H1 (cell line): ENCODE measurements around the gene LTBP1. TPM values are rescaled to one million over a fixed set of nuclear protein-coding genes. Genes with fewer than 3 reads are reported as not detected.

Experiments
- CTCF ChIA-PET: fragments of 300-600 bp; sonication (Branson Sonifier 250); formaldehyde crosslinking; loops from one replicate; lab custom pipeline; 2021; ENCODE audit not compliant: partially characterized antibody; lab: Charles Lee
- POLR2A ChIA-PET: fragments of 300-600 bp; sonication (Branson Sonifier 250); formaldehyde crosslinking; loops from one replicate; lab custom pipeline; 2021; ENCODE audit warnings: inconsistent platforms; ENCODE audit not compliant: partially characterized antibody; lab: Charles Lee
- DNase-seq, 2 experiments: peaks; one replicate each; pipeline versions ENCODE4 v3.0.0 to v3.0.0-alpha.2; 2010 to 2022; ENCODE audit warnings: low spot score in 2 of 2, low read depth in 1 of 2, mixed read lengths in 1 of 2
- FAIRE-seq: peaks from 2 replicates; lab custom pipeline; 2011; peaks lifted over from hg19 to GRCh38; lab: Jason Lieb, UNC
- H2AFZ ChIP-seq: 2 replicates; pipeline ENCODE4 v1.8.1; 2012; ENCODE audit warnings: low read length, inconsistent platforms
- H2AK5ac ChIP-seq: 2 replicates; pipeline ENCODE4 v1.6.1; 2013; ENCODE audit warnings: low read depth, low read length
- H2BK120ac ChIP-seq: replicated peaks from 2 replicates; pipeline ENCODE3; 2013; ENCODE audit warnings: low read depth, low read length, inconsistent platforms
- H2BK12ac ChIP-seq: 2 replicates; pipeline ENCODE4 v1.6.1; 2013; ENCODE audit warnings: low read depth, low read length
- H2BK15ac ChIP-seq: 2 replicates; pipeline ENCODE4 v1.6.1; 2013; ENCODE audit warnings: low read length
- H2BK20ac ChIP-seq: 2 replicates; pipeline ENCODE4 v1.6.1; 2013; ENCODE audit warnings: low read length
- H2BK5ac ChIP-seq: 2 replicates; pipeline ENCODE4 v1.6.1; 2013; ENCODE audit warnings: low read depth, low read length
- H3K14ac ChIP-seq: 2 replicates; pipeline ENCODE4 v1.6.1; 2013; ENCODE audit warnings: inconsistent platforms; ENCODE audit not compliant: insufficient read length
- H3K18ac ChIP-seq: 2 replicates; pipeline ENCODE4 v1.6.1; 2013; ENCODE audit warnings: low read length; ENCODE audit errors: extremely low read depth
- H3K23ac ChIP-seq: 2 replicates; pipeline ENCODE4 v1.6.1; 2013; ENCODE audit warnings: inconsistent platforms; ENCODE audit not compliant: insufficient read length
- H3K23me2 ChIP-seq: 2 replicates; pipeline ENCODE4 v1.6.1; 2013; ENCODE audit warnings: low read depth, low read length
- H3K27ac ChIP-seq: 2 replicates; pipeline ENCODE4 v1.6.1; 2011; ENCODE audit warnings: low read depth, low read length, inconsistent platforms
- H3K27me3 ChIP-seq, 4 experiments: replicated peaks in 1 of 4; 1 replicate in 1 of 4; 2 replicates in 3 of 4; pipeline versions ENCODE4 v1.6.1 to v1.8.1; 2011 to 2013; ENCODE audit warnings: low read length in 3 of 4, mild to moderate bottlenecking in 3 of 4, inconsistent platforms in 2 of 4, mixed read lengths in 2 of 4, moderate library complexity in 1 of 4; ENCODE audit not compliant: control insufficient read depth in 3 of 4, insufficient read depth in 3 of 4; ENCODE audit errors: extremely low read depth in 1 of 4
- H3K36me3 ChIP-seq, 4 experiments: 2 replicates each; pipeline versions ENCODE4 v1.6.1 to v1.8.1; 2011 to 2013; ENCODE audit warnings: mild to moderate bottlenecking in 4 of 4, low read length in 3 of 4, moderate library complexity in 2 of 4, control low read depth in 1 of 4, inconsistent platforms in 1 of 4; ENCODE audit not compliant: insufficient read depth in 4 of 4, control insufficient read depth in 2 of 4
- H3K4ac ChIP-seq: replicated peaks from 2 replicates; pipeline ENCODE3; 2013; ENCODE audit warnings: low read length, low read depth, mixed read lengths, inconsistent platforms; ENCODE audit not compliant: insufficient read length
- H3K4me1 ChIP-seq, 4 experiments: replicated peaks in 1 of 4; 1 replicate in 1 of 4; 2 replicates in 3 of 4; pipeline versions ENCODE4 v1.6.1 to v1.8.1; 2011 to 2013; ENCODE audit warnings: low read length in 3 of 4, inconsistent platforms in 2 of 4, mixed read lengths in 1 of 4; ENCODE audit not compliant: insufficient read depth in 4 of 4, control insufficient read depth in 3 of 4
- H3K4me2 ChIP-seq, 2 experiments: 2 replicates each; pipeline versions ENCODE4 v1.6.1 to v1.8.1; 2011 to 2013; ENCODE audit warnings: low read depth in 2 of 2, low read length in 2 of 2, control low read depth in 1 of 2, inconsistent platforms in 1 of 2, mild to moderate bottlenecking in 1 of 2; ENCODE audit not compliant: insufficient read depth in 1 of 2
- H3K4me3 ChIP-seq, 4 experiments: fragments of 200-600, 300-600 bp in 1 of 4; sonication (generic), shearing (Covaris generic), sonication (Bioruptor Twin) in 1 of 4; 2 replicates each; pipeline versions ENCODE4 v1.5.1 to v1.8.1; 2011 to 2016; ENCODE audit warnings: low read length in 4 of 4, low read depth in 3 of 4, control low read depth in 2 of 4, inconsistent platforms in 2 of 4, mild to moderate bottlenecking in 2 of 4, mixed read lengths in 1 of 4, moderate library complexity in 1 of 4; ENCODE audit not compliant: insufficient read depth in 2 of 4; ENCODE audit errors: extremely low read depth in 1 of 4
- H3K56ac ChIP-seq: replicated peaks from 2 replicates; pipeline ENCODE3; 2013; ENCODE audit warnings: low read depth, mild to moderate bottlenecking, mixed read lengths, low read length, inconsistent platforms; ENCODE audit not compliant: insufficient read length
- H3K79me1 ChIP-seq: 2 replicates; pipeline ENCODE4 v1.6.1; 2013; ENCODE audit warnings: low read depth, low read length, control low read depth
- H3K79me2 ChIP-seq, 2 experiments: 2 replicates each; pipeline versions ENCODE4 v1.6.1 to v1.8.1; 2012 to 2013; ENCODE audit warnings: low read length in 2 of 2, mild to moderate bottlenecking in 2 of 2, inconsistent platforms in 1 of 2; ENCODE audit not compliant: insufficient read depth in 2 of 2, control insufficient read depth in 1 of 2
- H3K9ac ChIP-seq, 4 experiments: replicated peaks in 1 of 4; 1 replicate in 1 of 4; 2 replicates in 3 of 4; pipeline versions ENCODE4 v1.6.1 to v1.8.1; 2011 to 2013; ENCODE audit warnings: low read depth in 3 of 4, low read length in 3 of 4, control low read depth in 2 of 4, mild to moderate bottlenecking in 2 of 4, moderate library complexity in 2 of 4, inconsistent platforms in 1 of 4; ENCODE audit errors: extremely low read depth in 1 of 4
- H3K9me3 ChIP-seq, 2 experiments: 2 replicates each; pipeline versions ENCODE4 v1.6.1 to v1.8.1; 2012 to 2013; ENCODE audit warnings: mild to moderate bottlenecking in 2 of 2, moderate library complexity in 2 of 2, control low read depth in 1 of 2, inconsistent platforms in 1 of 2, low read depth in 1 of 2, low read length in 1 of 2, mixed read lengths in 1 of 2; ENCODE audit not compliant: insufficient read depth in 2 of 2
- H4K20me1 ChIP-seq, 2 experiments: replicated peaks in 1 of 2; 2 replicates each; pipeline versions ENCODE3 to v1.8.1; 2011 to 2013; ENCODE audit warnings: inconsistent platforms in 2 of 2, low read length in 2 of 2, mild to moderate bottlenecking in 1 of 2; ENCODE audit not compliant: insufficient read depth in 2 of 2, control insufficient read depth in 1 of 2
- H4K5ac ChIP-seq: 2 replicates; pipeline ENCODE4 v1.6.1; 2013; ENCODE audit warnings: low read length, low read depth, mixed read lengths, inconsistent platforms; ENCODE audit not compliant: insufficient read length
- H4K8ac ChIP-seq: 2 replicates; pipeline ENCODE4 v1.8.0; 2013; ENCODE audit warnings: mild to moderate bottlenecking, moderate library complexity, low read length, inconsistent platforms; ENCODE audit not compliant: insufficient read depth; ENCODE audit errors: extremely low read depth
- H4K91ac ChIP-seq: replicated peaks from 2 replicates; pipeline ENCODE3; 2013; ENCODE audit warnings: low read length, mixed read lengths, inconsistent platforms; ENCODE audit not compliant: insufficient read length
- CEBPB ChIP-seq: IDR thresholded peaks from 2 replicates; pipeline ENCODE4 v1.6.1; 2012; ENCODE audit warnings: low read depth, low read length
- CHD1 ChIP-seq: IDR thresholded peaks from 2 replicates; pipeline ENCODE4 v1.6.1; 2012; ENCODE audit warnings: low read depth, low read length, improper control_type of control experiment
- SAP30 ChIP-seq: fragments of 300-600 bp; sonication (generic); IDR thresholded peaks from 2 replicates; pipeline ENCODE4 v1.7.1; 2012; ENCODE audit warnings: low read length, moderate library complexity, mild to moderate bottlenecking, inconsistent platforms; ENCODE audit not compliant: insufficient read depth, insufficient replicate concordance
- WGBS, 2 experiments: shearing (Covaris generic) in 1 of 2; methylation state at CpG; one replicate each; pipeline versions ENCODE4 v1.1.6 to v1.1.7; 2013 to 2015; ENCODE audit warnings: low lambda C conversion rate in 2 of 2, mixed read lengths in 2 of 2, inconsistent platforms in 1 of 2, low coverage in 1 of 2, missing lambda C conversion rate in 1 of 2; ENCODE audit not compliant: insufficient replicate concordance in 2 of 2, insufficient coverage in 1 of 2, insufficient read length in 1 of 2; ENCODE audit errors: extremely low coverage in 1 of 2, missing lambda C conversion rate in 1 of 2; 5-methylcytosine and 5-hydroxymethylcytosine counted together
- polyA plus RNA-seq, 7 experiments: library from polyadenylated mRNA; depleted of rRNA in 3 of 7; stranded (reverse) in 5 of 7; unstranded in 2 of 7; fragments of >200 nt in 5 of 7; fragments of 200-250 nt in 2 of 7; gene quantifications; 1 replicate in 5 of 7; 2 replicates in 1 of 7; 4 replicates in 1 of 7; pipeline versions ENCODE4 v1.2.1 to v1.2.3, GENCODE V29; 2011 to 2013; ENCODE audit warnings: missing spikeins in 2 of 7, mixed read lengths in 2 of 7
- total RNA-seq: library from RNA; stranded (reverse); fragmentation: NEBNext Ultra II Directional; extraction: Animal tissue kit (Norgen Biotek cat#: 25700); gene quantifications from 2 replicates; pipeline ENCODE4 v1.2.1, GENCODE V29; 2021

Gene LTBP1
- total and polyA plus RNA-seq, 2 of the 8 experiments (the other 6 are each of a cell fraction or from before 2014, with no cell fraction given): 15.4 to 24.7 TPM

GRCh38 chr2:32922501-32922900, 24.3 kb upstream of the LTBP1 start:
- no peaks in the 10 kb centered on the region for H3K23me2 ChIP-seq
- ChIA-PET POLR2A (no interaction called here), CTCF (interaction anchor here (0.7 kb wide), 1 partner anchor 80 kb away, joined by 3 read pairs; no protein-coding TSS in a partner anchor)
- no peak overlapping the region for H2BK20ac ChIP-seq
- peak in 1 of 2 experiments; percentile 6 for DNase-seq
- no peak overlapping the region for H3K23ac ChIP-seq
- H3K18ac ChIP-seq: no peak overlapping the region
- no peaks in the 10 kb centered on the region for H3K9me3 ChIP-seq
- no peak overlapping the region for H2BK12ac ChIP-seq
- no peaks in the 10 kb centered on the region for H3K79me1 ChIP-seq
- H4K91ac ChIP-seq: no peak overlapping the region
- H3K36me3 ChIP-seq: no peaks in the 10 kb centered on the region
- TF ChIP-seq CHD1: no peak
- no peak for TF ChIP-seq SAP30
- TF ChIP-seq CEBPB: no peak
- TF ChIP-seq, all 59 proteins: peak for 0
- Histone ChIP-seq H3K4me2 (no peak overlapping the region), H2BK15ac (no peak overlapping the region), H3K14ac (no peak overlapping the region), H3K56ac (no peak overlapping the region), H3K4ac (no peak overlapping the region), H2BK120ac (no peak overlapping the region), H3K27ac (no peak overlapping the region), H3K4me3 (no peak overlapping the region), H2AK5ac (no peak overlapping the region), H3K27me3 (no peaks in the 10 kb centered on the region), H3K79me2 (no peaks in the 10 kb centered on the region), H2BK5ac (no peak overlapping the region), H2AFZ (no peak overlapping the region), H3K4me1 (peaks cover 0 to 7% (median 3%) of the 10 kb centered on the region in 4 experiments; a peak in 3 of 7 replicates), H4K5ac (no peak overlapping the region), H4K8ac (no peak overlapping the region), H3K9ac (no peak overlapping the region), H4K20me1 (no peaks in the 10 kb centered on the region)
- 89% methylated on average over 1 of the region's 1 CpG; no CpG with 5 or more reads in 1 of the 2 experiments for whole genome bisulfite sequencing, 2 experiments
- no peak for FAIRE-seq
